GM19023 (cell line): ENCODE data around the gene POF1B.
"Not testable (repeated sequence)": the region's sequence is repeated elsewhere in the genome, so short reads cannot be mapped to it uniquely, and the experiment has no call there.

Experiments used
- ATAC-seq: cut with Tn5 transposase; IDR thresholded peaks from one replicate; pipeline ENCODE4 v1.9.1; 2021; ENCODE audit warnings: mild to moderate bottlenecking, moderate library complexity; ENCODE audit not compliant: unreplicated experiment

The POF1B gene

GRCh38 chrX:85379174-85379907 lies at the start of gene POF1B:
Gene POF1B (minus strand): TSS chrX:85379665. CDS start chrX:85379454, 211 bp downstream.
- ATAC-seq = peak; percentile 68

GRCh38 chrX:85429066-85429465 lies 49.6 kb upstream of the POF1B start:
- ATAC-seq = no peak

- ATAC-seq = no peak
Observed at GRCh38 chrX:85419293-85419692, 39.8 kb upstream of the POF1B start.

GRCh38 chrX:85391878-85392238 lies 12.4 kb upstream of the POF1B start:
- no peak for ATAC-seq

GRCh38 chrX:85391185-85391877 lies 11.9 kb upstream of the POF1B start:
- ATAC-seq = no peak

- no peak for ATAC-seq
Observed at GRCh38 chrX:85381602-85382001, 2.1 kb upstream of the POF1B start.

GRCh38 chrX:85378461-85378860 lies 1.0 kb downstream of the POF1B start:
- peak; percentile 16 for ATAC-seq

GRCh38 chrX:85375333-85375738 lies 4.1 kb downstream of the POF1B start:
- no peak for ATAC-seq

GRCh38 chrX:85365370-85365995 lies 14.0 kb downstream of the POF1B start:
- no peak for ATAC-seq

GRCh38 chrX:85359051-85359450 lies 20.4 kb downstream of the POF1B start:
- ATAC-seq = no peak

GRCh38 chrX:85345523-85345922 lies 33.9 kb downstream of the POF1B start:
- ATAC-seq = no peak

- no peak for ATAC-seq
Observed at GRCh38 chrX:85327060-85327333, 52.5 kb downstream of the POF1B start.

- no peak for ATAC-seq
Observed at GRCh38 chrX:85326234-85327059, 53.0 kb downstream of the POF1B start.

- ATAC-seq = not testable (repeated sequence)
Observed at GRCh38 chrX:85311348-85311747, 68.1 kb downstream of the POF1B start.

- no peak for ATAC-seq
Observed at GRCh38 chrX:85309717-85310116, 69.7 kb downstream of the POF1B start.

GRCh38 chrX:85303544-85303943 lies 75.9 kb downstream of the POF1B start:
- ATAC-seq = no peak

GRCh38 chrX:85288992-85289723 lies 90.3 kb downstream of the POF1B start:
- ATAC-seq = no peak

- ATAC-seq = not testable (repeated sequence)
Observed at GRCh38 chrX:85285286-85285685, 94.2 kb downstream of the POF1B start.

- ATAC-seq = peak; percentile 44
Observed at GRCh38 chrX:85244450-85245211, 134.8 kb downstream of the POF1B start.
